Left ventricle myocardium inferior (tissue), 1 donor: ENCODE results near the gene ZFP1. TPM values are rescaled to one million over a fixed set of nuclear protein-coding genes. Genes with fewer than 3 reads are reported as not detected.
A peak's percentile ranks its signal among the peaks of the same experiment; 100 is the strongest.

ENCODE experiments used
- DNase-seq: peaks from one replicate; pipeline ENCODE4 v3.0.0-alpha.2; 2020
- H3K27ac ChIP-seq: fragments of 200-600 bp; replicated peaks from 2 replicates; pipeline ENCODE4 v1.8.0; 2021
- H3K27me3 ChIP-seq: fragments of 200-600 bp; 2 replicates; pipeline ENCODE4 v1.8.0; 2021; ENCODE audit warnings: low read depth
- H3K36me3 ChIP-seq: fragments of 200-600 bp; 2 replicates; pipeline ENCODE4 v1.8.0; 2021
- H3K4me1 ChIP-seq: fragments of 200-600 bp; 2 replicates; pipeline ENCODE4 v1.8.0; 2021
- H3K4me3 ChIP-seq: fragments of 200-600 bp; 2 replicates; pipeline ENCODE4 v1.8.0; 2021; ENCODE audit warnings: mild to moderate bottlenecking, moderate library complexity
- H3K9me3 ChIP-seq: fragments of 200-600 bp; replicated peaks from 2 replicates; pipeline ENCODE4 v1.8.0; 2021
- intact Hi-C: fragments of 100-400 bp; cut with micrococcal nuclease; formaldehyde crosslinking; loops from one replicate; pipeline ENCODE4 v1.11.0; 2022
- total RNA-seq: library from RNA; stranded (reverse); fragmentation: NEBNext Ultra II Directional; extraction: Animal tissue kit (Norgen Biotek cat#: 25700); gene quantifications from one replicate; pipeline ENCODE4 v1.2.1, GENCODE V29; 2021
- TF ChIP-seq, protein P1 (sequence below): fragments of 200-600 bp; IDR thresholded peaks from 2 replicates; pipeline ENCODE4 v1.8.0; 2021; ENCODE audit warnings: antibody characterized with exemption, mild to moderate bottlenecking, borderline replicate concordance
- donor health status: DM: no; HTN: yes; CAD: no; lungs with severe emphysema.

Gene ZFP1
- total RNA-seq, 1 donor from 2014 or later = 6.7 TPM

DNA sequence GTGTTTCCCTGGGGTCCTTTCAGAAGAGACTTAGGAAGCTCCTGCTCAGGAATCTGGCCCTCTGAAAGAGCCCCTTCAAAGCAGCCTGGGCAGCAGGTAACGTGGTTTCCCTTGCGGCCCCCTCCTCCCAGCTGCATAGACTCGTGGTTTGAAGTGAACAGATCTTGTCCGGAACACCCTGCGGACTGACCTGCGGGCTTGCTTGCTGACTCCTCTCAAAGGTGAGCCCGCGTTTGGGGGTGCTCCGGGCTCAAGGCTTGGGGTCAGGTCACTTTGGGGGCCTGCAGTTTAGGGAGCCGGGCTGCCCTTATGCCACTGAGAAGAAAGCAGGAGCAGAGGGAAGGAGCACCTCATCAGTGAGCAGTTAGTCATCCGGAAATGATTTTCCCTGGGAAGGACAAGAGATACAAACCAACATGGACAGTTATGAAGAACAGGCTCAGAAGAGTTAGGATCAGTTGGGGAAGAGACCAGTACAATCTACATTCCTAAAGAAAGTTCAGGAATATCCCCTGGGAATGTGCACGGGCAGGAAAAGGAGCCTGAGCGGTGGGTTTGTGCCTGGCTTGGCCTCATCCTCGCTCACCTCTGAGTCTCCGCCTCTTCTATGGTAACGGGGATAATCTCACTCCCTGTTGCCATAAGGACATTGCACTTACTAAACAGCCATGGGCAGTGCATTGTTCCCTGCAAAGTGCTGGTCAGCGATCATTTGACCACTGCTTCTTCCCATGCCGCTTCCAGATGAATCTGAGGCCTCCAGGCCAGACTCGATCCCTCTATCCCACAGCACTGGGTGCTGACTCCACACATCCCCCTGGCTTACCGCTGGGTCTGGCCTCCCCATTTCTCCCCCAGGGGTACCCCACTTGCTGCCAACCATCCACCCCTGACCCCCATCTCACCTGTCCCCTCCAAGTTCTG is 41.7 kb upstream of the ZFP1 start:
- peak overlapping the region; percentile 94 for H3K27ac ChIP-seq
- TF ChIP-seq, protein P1, sequence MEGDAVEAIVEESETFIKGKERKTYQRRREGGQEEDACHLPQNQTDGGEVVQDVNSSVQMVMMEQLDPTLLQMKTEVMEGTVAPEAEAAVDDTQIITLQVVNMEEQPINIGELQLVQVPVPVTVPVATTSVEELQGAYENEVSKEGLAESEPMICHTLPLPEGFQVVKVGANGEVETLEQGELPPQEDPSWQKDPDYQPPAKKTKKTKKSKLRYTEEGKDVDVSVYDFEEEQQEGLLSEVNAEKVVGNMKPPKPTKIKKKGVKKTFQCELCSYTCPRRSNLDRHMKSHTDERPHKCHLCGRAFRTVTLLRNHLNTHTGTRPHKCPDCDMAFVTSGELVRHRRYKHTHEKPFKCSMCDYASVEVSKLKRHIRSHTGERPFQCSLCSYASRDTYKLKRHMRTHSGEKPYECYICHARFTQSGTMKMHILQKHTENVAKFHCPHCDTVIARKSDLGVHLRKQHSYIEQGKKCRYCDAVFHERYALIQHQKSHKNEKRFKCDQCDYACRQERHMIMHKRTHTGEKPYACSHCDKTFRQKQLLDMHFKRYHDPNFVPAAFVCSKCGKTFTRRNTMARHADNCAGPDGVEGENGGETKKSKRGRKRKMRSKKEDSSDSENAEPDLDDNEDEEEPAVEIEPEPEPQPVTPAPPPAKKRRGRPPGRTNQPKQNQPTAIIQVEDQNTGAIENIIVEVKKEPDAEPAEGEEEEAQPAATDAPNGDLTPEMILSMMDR = no peak
- H3K4me1 ChIP-seq = peaks cover 74% of the 10 kb centered on the region
- no peaks in the 10 kb centered on the region for H3K36me3 ChIP-seq
- intact Hi-C loops = loop anchor here (5.0 to 10.0 kb wide), 2 partner anchors 62 to 104 kb away; no protein-coding TSS in a partner anchor
- H3K27me3 ChIP-seq = no peaks in the 10 kb centered on the region
- no peak for DNase-seq
- no peaks in the 10 kb centered on the region for H3K9me3 ChIP-seq
- H3K4me3 ChIP-seq = no peak overlapping the region

DNA sequence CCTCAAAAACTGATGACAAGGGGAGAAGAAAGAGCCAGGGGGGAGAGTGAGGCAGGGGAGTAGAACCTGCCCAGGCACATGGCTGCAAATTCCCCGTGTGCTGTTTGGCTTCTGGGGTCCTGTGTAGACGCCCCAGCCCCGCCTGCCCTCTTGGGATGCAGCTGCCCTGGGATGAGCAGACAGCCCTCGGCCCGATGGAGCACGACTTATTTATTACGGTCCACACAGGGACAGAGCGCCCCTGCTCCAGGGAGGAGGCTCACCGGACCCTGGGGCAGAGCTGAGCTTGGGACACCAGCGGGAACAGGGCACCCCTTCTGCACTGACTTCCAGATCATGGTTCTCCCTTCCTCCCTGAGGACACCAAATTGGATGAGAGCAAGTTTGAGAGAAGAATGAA is 40.8 kb upstream of the ZFP1 start:
- Histone ChIP-seq H3K4me3 (no peak overlapping the region), H3K27me3 (no peaks in the 10 kb centered on the region), H3K9me3 (no peaks in the 10 kb centered on the region), H3K36me3 (no peaks in the 10 kb centered on the region), H3K27ac (peak overlapping the region; percentile 94), H3K4me1 (peaks cover 83% of the 10 kb centered on the region)
- TF ChIP-seq, protein P1 = no peak
- intact Hi-C loops = loop anchor here (5.0 to 10.0 kb wide), 2 partner anchors 63 to 105 kb away; no protein-coding TSS in a partner anchor
- no peak for DNase-seq

DNA sequence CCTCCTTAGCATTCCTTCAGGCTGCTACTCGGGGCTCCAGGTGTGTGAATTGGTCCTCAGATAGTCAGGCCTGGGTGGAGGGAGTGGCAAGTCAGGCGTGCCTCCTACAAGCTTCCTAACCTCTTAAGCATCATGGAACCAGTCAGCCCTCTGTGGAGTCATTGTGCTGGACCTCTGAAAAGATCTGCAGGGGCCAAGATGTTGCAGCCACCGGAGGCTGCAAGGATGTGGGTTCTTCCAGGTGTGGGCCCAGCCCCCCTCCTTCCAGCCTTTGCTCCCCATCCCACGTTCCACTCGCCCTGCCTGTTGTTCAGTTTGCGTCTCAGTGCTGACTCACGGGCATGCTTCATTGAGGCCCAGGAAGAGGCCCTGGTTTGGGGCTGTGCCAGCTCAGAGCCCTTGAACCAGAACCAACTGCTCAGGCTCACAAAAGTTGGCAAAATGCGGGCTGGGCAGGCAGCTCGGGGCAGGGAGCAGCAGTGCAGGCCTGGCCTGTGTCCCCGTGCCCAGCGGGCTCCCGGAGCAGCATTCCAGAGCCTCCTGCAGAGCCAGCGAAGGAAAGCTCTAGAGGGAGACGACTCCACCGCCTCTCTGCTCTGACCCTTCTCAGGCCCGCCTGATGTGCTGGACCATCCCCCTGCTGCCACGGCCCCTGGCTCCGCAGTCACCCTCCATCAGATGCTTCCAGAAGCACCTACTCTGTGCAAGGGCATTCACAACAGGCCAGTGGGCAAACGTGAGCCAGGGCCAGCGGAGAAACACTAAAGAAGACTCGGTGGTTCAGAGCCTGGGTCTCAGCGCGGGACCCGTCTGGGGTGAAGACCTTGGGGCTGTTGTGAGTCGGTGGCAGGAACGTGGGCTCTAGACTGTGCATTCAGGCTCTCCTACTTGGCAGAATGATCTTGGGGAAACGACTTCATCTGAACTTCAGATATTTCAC is 39.3 kb upstream of the ZFP1 start:
- intact Hi-C loops = loop anchor here (5.0 to 10.0 kb wide), 2 partner anchors 64 to 107 kb away; no protein-coding TSS in a partner anchor
- peak; percentile 82 for DNase-seq
- Histone ChIP-seq H3K27ac (peak overlapping the region; percentile 94), H3K36me3 (peaks cover 7% of the 10 kb centered on the region), H3K4me3 (peak overlapping the region; percentile 50), H3K27me3 (no peaks in the 10 kb centered on the region), H3K9me3 (no peaks in the 10 kb centered on the region), H3K4me1 (peaks cover 99% of the 10 kb centered on the region)
- TF ChIP-seq, protein P1 = no peak

DNA sequence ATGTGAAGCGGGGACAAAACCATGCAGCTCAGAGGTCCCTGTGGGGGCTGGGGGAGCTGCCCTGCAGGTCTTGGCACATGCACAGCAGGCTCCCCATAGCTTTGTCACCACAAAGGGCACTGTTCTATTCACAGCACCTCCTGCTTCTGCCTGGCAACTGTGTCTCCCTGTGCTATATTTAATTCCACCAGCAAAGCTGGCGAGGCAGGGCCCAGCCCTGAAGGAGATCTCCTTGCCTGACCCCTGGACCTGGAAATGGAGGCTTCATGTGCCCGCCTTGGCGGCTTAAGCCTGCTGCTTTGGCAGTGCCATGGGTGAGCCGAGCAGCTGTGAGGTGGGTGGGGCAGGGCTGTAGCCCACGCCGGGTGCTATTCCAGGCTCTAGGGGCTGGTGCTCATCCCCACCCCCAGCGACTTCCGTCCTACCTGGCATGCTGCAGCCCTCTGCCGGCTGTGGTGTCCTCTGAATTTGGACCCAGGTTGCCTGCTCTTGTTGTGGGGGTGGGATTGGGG is 38.5 kb upstream of the ZFP1 start:
- DNase-seq = peak; percentile 78
- TF ChIP-seq, protein P1 = no peak
- H3K27ac ChIP-seq = peak overlapping the region; percentile 94
- peaks cover 11% of the 10 kb centered on the region for H3K36me3 ChIP-seq
- H3K4me1 ChIP-seq = peaks cover 98% of the 10 kb centered on the region
- intact Hi-C loops = loop anchor here (5.0 to 10.0 kb wide), 2 partner anchors 65 to 107 kb away; no protein-coding TSS in a partner anchor
- H3K9me3 ChIP-seq = no peaks in the 10 kb centered on the region
- no peaks in the 10 kb centered on the region for H3K27me3 ChIP-seq
- peak overlapping the region; percentile 50 for H3K4me3 ChIP-seq
